Measurements from ENCODE around the gene PRKAG2. TPM values are rescaled to one million over a fixed set of nuclear protein-coding genes. Genes with fewer than 3 reads are reported as not detected.

The PRKAG2 gene
- total and polyA plus RNA-seq, 2 experiments from 2014 or later, result 9.1 to 14.9 TPM

DNA sequence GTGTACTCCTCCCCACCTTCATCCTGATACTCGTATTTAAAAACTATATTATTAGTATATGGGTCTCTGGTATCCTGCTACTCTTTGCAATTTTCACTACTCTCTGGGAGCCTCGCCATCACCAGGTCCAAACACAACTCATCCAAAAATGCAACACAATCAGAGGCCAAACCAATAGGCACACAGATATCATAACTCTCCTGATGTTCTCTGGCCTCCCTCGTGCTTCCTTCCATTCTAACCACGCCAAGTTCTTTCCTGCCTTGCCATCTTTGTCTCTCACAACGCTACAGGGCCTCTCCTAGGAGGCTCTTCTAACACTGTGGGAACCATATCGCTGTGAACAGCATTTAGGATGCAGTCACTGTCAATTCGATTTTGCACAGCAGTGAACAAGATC, 364.6 kb downstream of the PRKAG2 start (continued):
- TF ChIP-seq, protein P1, sequence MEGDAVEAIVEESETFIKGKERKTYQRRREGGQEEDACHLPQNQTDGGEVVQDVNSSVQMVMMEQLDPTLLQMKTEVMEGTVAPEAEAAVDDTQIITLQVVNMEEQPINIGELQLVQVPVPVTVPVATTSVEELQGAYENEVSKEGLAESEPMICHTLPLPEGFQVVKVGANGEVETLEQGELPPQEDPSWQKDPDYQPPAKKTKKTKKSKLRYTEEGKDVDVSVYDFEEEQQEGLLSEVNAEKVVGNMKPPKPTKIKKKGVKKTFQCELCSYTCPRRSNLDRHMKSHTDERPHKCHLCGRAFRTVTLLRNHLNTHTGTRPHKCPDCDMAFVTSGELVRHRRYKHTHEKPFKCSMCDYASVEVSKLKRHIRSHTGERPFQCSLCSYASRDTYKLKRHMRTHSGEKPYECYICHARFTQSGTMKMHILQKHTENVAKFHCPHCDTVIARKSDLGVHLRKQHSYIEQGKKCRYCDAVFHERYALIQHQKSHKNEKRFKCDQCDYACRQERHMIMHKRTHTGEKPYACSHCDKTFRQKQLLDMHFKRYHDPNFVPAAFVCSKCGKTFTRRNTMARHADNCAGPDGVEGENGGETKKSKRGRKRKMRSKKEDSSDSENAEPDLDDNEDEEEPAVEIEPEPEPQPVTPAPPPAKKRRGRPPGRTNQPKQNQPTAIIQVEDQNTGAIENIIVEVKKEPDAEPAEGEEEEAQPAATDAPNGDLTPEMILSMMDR (conservative IDR thresholded peaks at IDR 0.05; ENCODE audit: low read depth in 2 of 2), result no peak
- TF ChIP-seq EZH2 (IDR thresholded peaks at IDR 0.05; ENCODE audit: low read depth, unreplicated experiment), result no peak

DNA sequence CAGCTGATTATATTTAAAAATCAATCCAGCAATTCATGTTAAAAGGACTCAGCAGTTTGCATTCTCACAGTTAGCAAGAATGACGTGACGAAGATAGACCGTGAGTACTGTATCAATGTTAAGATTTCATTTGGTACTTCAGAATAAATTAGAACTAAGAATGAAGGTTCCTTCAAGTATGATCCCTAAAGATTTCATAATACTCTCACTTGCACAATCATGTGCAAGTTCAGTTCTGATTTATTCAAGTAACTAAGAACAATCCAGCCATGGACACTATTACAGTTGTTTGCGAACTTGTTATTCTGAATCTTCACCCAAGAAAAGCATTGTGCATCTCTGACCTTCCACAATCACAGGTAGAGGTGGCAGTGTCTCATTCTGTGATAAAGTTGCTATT, 365.0 kb downstream of the PRKAG2 start:
- Histone ChIP-seq H3K4me2 (no peak overlapping the region), H3K4me3 (no peak overlapping the region), H3F3A (replicated peaks; ENCODE audit: low read depth) (no peaks in the 10 kb centered on the region), H3K9me2 (ENCODE audit: insufficient read depth) (no peaks in the 10 kb centered on the region), H4K20me1 (replicated peaks; ENCODE audit: insufficient read depth) (peaks cover 98% of the 10 kb centered on the region), H2AFZ (no peak overlapping the region), H3K4me1 (ENCODE audit: insufficient read depth) (peaks cover 74% of the 10 kb centered on the region), H3K27me3 (ENCODE audit: insufficient read depth) (no peaks in the 10 kb centered on the region), H3K27ac (ENCODE audit: low read depth) (peak overlapping the region; percentile 70; the same call in 1 of the 2 replicates), H3K79me2 (replicated peaks; ENCODE audit: insufficient read depth) (peaks cover 100% of the 10 kb centered on the region), H3K36me3 (ENCODE audit: insufficient read depth) (no peaks in the 10 kb centered on the region)
- H3K27ac Mint-ChIP-seq, result no peak overlapping the region
- no peaks in the 10 kb centered on the region for H3K36me3 Mint-ChIP-seq (ENCODE audit: low read depth)
- H3K9me3 Mint-ChIP-seq, result no peaks in the 10 kb centered on the region; the same call in 2 of the 3 replicates
- no peak for TF ChIP-seq ZNF114 (CRISPR knock-in tag; IDR thresholded peaks at IDR 0.05)
- TF ChIP-seq STAT1 (IDR thresholded peaks at IDR 0.05; ENCODE audit: unreplicated experiment), result no peak
- H3K27me3 Mint-ChIP-seq (ENCODE audit: insufficient read depth, low read depth, poor library complexity), result peaks cover 3% of the 10 kb centered on the region
- ATAC-seq, result no peak
- H3K4me3 Mint-ChIP-seq, result no peak overlapping the region
- DNase-seq (ENCODE audit: low spot score), result no peak
- H3K4me1 Mint-ChIP-seq, result peaks cover 74% of the 10 kb centered on the region

DNA sequence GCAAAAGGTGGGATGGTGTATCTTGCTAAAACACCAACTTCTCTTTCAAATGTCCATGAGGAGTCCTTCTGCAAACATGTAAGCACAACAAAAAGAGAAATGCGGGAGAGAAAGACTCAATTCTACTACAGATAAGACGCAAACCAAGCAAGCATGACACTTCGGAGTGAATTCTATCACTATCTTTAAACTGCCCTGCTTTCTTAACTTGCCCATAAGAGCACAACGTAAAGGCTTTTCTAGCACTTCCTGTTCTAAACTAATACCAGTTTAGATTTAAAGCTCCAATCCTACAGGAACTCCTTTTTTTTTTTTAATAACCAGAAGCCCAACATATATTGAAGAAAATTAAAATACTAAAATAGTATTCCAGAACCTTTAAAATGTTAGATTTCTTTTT, 365.6 kb downstream of the PRKAG2 start:
- Mint-ChIP-seq H3K27ac (no peak overlapping the region), H3K27me3 (ENCODE audit: insufficient read depth, low read depth, poor library complexity) (peaks cover 4% of the 10 kb centered on the region), H3K36me3 (ENCODE audit: low read depth) (no peaks in the 10 kb centered on the region), H3K4me1 (peaks cover 74% of the 10 kb centered on the region), H3K4me3 (no peak overlapping the region), H3K9me3 (no peaks in the 10 kb centered on the region)
- no peak for DNase-seq (ENCODE audit: low spot score)
- Histone ChIP-seq H3K9me2 (ENCODE audit: insufficient read depth) (no peaks in the 10 kb centered on the region), H3F3A (replicated peaks; ENCODE audit: low read depth) (no peaks in the 10 kb centered on the region), H3K36me3 (ENCODE audit: insufficient read depth) (no peaks in the 10 kb centered on the region), H3K4me1 (ENCODE audit: insufficient read depth) (peaks cover 75% of the 10 kb centered on the region), H3K4me2 (0 out of 2 replicates have a peak overlapping the region, but pooled peaks have one; percentile 19), H3K27ac (ENCODE audit: low read depth) (no peak overlapping the region), H2AFZ (no peak overlapping the region), H4K20me1 (replicated peaks; ENCODE audit: insufficient read depth) (peaks cover 98% of the 10 kb centered on the region), H3K27me3 (ENCODE audit: insufficient read depth) (no peaks in the 10 kb centered on the region), H3K4me3 (no peak overlapping the region), H3K79me2 (replicated peaks; ENCODE audit: insufficient read depth) (peaks cover 100% of the 10 kb centered on the region)
- ATAC-seq, result no peak
- TF ChIP-seq, protein P1 (conservative IDR thresholded peaks at IDR 0.05; ENCODE audit: low read depth in 2 of 2), result no peak
- TF ChIP-seq ZNF114 (CRISPR knock-in tag; IDR thresholded peaks at IDR 0.05), result no peak
- no peak for TF ChIP-seq EZH2 (IDR thresholded peaks at IDR 0.05; ENCODE audit: low read depth, unreplicated experiment)
- TF ChIP-seq, protein P2, sequence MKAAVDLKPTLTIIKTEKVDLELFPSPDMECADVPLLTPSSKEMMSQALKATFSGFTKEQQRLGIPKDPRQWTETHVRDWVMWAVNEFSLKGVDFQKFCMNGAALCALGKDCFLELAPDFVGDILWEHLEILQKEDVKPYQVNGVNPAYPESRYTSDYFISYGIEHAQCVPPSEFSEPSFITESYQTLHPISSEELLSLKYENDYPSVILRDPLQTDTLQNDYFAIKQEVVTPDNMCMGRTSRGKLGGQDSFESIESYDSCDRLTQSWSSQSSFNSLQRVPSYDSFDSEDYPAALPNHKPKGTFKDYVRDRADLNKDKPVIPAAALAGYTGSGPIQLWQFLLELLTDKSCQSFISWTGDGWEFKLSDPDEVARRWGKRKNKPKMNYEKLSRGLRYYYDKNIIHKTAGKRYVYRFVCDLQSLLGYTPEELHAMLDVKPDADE (IDR thresholded peaks at IDR 0.05), result no peak
- no peak for TF ChIP-seq STAT1 (IDR thresholded peaks at IDR 0.05; ENCODE audit: unreplicated experiment)
- no peak for TF ChIP-seq CREB1 (CRISPR knock-in tag; IDR thresholded peaks at IDR 0.05; ENCODE audit: low read depth)
- TF ChIP-seq NANOG (IDR thresholded peaks at IDR 0.05; ENCODE audit: borderline replicate concordance), result no peak
- no peak for TF ChIP-seq JUNB (IDR thresholded peaks at IDR 0.05; ENCODE audit: unreplicated experiment)
